Esophagus mucosa (tissue), 1 donor: ENCODE measurements around the gene TPO. TPM values are rescaled to one million over a fixed set of nuclear protein-coding genes. Genes with fewer than 3 reads are reported as not detected.
"Not testable (repeated sequence)": the region's sequence is repeated elsewhere in the genome, so short reads cannot be mapped to it uniquely, and the experiment has no call there.

Experiments
- ATAC-seq: fragments of 200-7000 bp; cut with Tn5 transposase; one replicate; pipeline ENCODE4 v1.9.1; 2020
- total RNA-seq: library from RNA; stranded (reverse); gene quantifications from one replicate; pipeline ENCODE4 v1.2.4, GENCODE V29; 2023
- donor health status: DM: yes; HTN: yes; CAD: no.

Gene TPO
- total RNA-seq, 1 donor from 2014 or later, result 1.2 TPM

DNA sequence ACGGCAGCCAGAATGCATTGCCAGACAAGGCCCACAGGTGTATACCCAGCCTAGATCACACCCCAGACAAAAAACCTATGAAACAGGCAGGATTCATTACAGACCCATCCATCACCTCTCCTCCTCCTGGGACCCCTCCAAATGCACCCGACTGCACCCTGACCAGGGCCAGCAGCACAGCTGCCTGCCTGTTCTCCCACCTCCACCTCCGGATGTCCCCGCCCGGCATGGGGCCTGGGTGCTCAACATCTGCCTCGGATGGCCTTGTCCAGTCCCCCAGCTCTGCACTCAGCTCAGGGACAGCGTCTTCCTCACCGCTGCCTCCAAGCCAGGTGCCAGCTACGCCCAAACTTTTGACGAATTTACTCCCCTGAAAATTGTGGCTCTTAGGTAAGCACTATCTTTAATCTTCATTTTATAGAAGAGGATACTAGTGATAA, 91.1 kb downstream of the TPO start:
- ATAC-seq, result no peak

- no peak for ATAC-seq
These were observed 91.8 kb downstream of the TPO start for GRCh38 chr2:1505031-1505441.

- peak; percentile 96 for ATAC-seq
These were observed 96.2 kb downstream of the TPO start for GRCh38 chr2:1509271-1510065.

DNA sequence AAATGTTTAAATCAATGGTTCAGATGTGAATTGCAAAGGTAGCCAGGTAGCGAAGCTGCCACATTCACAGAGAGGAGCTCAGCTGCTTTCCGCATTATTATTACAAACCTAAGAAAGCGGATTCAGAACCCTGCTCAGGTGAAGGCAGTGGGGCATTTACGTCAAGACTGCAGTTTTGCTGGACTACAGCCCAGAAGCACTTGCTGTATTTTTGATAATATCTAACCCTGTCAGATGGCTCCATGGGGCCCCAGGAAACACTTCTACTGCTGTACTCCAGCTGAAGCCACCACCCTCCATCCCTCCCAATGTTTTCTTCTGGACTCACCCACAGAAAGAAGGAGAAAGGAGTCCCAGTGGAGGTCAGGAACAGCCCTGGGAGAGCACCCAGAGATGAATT, 96.9 kb downstream of the TPO start:
- no peak for ATAC-seq

DNA sequence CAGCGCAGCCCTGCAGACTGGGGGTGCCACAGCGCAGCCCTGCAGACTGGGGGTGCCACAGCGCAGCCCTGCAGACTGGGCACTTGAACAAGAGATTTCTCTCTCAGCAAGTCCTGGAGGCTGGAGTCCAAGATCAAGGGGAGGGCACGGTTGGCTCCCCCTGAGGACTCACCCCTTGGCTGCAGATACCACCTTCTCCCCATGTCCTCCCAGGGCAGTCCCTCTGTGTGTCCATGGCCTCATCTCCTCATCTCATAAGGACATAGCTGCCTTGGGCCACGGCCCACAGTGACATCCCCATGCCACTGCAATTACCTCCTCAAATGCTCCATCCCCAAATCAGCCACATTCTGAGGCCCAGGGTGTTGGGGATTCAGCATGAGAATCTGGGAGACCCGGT, 98.2 kb downstream of the TPO start:
- ATAC-seq, result no peak

DNA sequence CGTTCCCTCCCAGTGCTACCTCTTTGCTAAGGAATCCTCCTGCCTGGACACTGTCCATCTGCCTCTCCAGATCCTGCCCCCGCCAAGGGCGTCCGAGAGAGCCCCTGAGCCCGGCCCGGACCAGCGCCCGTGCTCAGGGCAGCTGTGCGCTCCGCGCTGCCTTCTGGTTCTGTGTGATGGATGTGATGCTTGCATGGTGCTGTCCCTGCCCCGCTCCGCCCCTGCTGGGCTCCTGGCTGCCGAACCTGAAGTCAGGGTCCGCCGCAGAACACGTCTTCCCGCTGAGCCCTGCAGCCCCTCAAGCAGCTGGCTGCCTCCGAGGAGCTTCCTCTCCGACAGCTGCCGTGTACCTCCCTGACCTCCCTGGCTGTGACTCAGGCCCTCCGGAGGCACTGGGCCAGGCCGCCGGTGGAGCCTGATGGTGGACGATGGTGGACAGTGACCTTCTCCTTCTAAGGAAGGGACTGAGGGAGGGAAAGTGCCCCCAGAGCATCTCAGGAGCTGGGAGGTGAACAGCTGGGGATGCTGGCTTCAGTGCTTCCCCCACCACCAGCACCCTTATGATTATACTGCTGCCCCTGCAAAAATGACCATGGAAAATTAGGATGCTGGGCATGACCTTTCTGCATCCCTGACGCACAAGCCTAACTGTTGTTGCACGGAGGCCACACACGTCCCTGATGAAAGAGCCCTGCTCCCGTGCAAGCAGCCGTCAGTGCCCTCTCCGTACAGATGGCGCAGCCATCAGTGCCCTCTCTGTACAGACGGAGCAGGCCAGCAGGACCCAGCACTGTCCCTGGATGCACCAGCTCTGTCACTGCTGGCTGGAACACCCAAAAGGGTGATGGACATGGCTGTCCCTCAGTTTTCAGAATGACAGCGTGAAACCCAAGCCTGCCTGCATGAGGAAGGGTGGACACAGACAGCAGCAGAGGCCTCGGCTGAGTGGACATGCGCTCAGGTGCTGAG, 99.3 kb downstream of the TPO start:
- ATAC-seq, result no peak

DNA sequence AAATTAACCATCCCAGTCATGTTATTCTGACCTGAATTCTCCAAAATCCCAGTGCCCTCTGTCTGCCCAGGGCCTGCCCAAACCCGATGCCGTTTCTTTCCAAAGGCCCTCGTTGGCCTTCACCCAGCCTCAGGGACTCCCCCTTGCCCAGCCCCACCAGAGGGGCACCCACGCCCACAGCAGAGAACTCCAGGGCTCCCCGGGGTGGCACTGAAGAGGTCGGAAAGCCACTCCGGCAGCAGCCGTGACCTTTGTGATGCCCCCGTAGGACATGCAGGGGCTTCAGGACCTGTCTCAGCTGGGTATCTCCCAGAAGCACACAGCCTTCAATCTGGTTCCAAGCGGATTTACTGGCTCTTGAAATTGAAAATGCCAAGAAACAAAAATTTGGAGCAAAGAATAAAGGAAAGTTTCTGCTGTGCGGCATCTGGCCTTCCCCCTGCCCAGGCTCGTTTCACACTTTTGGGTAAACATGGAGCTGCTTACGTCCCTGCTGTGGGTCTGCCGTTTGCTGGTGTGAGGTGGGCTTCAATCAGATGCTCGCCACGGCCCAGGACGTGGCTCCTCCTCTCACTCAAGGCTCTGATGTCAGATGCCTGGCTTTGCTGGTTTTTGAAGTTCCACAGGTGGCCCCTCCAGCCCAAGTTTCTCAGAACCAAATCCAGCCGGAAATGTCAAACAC, 101.3 kb downstream of the TPO start:
- ATAC-seq, result no peak

- ATAC-seq, result no peak
These were observed 101.8 kb downstream of the TPO start for GRCh38 chr2:1515073-1515430.

GRCh38 chr2:1515986-1516797, 102.9 kb downstream of the TPO start:
- ATAC-seq, result no peak

DNA sequence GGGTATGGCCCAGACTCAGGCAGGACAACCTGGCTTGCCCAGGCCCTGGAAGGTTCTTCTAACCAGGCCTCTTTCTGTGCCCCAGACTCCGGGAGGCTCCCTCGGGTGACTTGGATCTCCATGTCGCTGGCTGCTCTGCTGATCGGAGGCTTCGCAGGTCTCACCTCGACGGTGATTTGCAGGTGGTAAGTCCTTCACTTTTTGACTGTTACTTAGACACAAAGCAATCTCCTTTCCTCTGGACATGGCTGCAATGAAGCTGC, 103.5 kb downstream of the TPO start:
- ATAC-seq, result no peak

DNA sequence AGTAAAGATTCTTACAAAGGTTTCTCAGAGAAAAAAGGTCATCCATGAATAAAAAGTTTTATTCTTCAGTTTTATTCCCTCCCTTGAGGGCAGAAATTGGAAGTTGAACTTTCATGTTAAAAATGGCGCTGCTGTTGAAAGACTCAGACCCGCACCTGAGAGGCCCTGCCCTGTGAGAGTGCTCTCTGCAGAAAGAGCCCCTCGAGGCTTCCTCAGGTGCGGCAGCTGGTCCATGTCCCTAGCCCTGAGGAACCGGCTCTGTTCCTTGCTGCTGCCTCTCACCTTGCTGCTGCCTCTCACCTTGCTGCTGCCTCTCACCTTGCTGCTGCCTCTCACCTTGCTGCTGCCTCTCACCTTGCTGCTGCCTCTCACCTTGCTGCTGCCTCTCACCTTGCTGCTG, 104.0 kb downstream of the TPO start:
- ATAC-seq, result not testable (repeated sequence)

DNA sequence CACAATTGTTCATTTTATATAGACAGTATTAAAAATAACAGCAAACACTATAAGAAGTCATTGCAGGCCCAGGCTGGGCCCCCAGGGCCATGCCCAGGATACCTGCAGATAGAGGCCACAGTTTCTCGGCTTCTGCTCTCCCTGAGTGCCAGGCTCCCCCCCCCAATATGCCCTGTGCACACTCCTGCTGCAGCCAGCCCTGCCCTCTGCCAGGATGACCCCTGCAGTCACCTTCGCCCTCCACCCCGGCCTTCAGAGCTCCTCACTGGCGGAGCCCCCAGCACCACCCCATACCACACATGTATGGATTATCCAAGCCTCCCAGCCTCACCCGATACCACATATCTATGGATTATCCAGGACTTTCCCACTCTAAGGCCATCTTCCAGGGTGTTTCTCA, 104.5 kb downstream of the TPO start:
- ATAC-seq, result no peak

DNA sequence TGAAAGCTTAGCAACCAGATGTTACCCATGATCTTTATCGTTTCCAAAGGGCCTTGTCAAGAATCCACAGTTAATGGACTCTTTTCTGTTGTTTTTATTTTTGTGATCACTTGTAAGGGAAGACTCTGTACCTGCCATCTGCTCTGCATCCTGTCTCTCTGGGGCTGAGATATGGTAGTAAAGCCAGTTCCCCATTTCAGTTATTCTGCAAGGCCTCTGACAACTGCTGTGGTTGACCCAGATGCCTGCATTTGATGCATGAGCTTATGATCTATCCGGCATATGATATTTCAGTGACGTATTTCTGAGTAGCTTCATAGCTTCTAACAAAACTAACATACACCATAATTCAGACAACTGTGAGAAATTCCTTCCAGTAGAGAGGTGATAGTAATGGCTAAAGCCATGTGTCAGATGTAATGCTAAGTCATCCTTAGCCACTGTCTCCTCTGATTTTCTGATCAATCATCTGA, 105.1 kb downstream of the TPO start:
- ATAC-seq, result peak; percentile 27

DNA sequence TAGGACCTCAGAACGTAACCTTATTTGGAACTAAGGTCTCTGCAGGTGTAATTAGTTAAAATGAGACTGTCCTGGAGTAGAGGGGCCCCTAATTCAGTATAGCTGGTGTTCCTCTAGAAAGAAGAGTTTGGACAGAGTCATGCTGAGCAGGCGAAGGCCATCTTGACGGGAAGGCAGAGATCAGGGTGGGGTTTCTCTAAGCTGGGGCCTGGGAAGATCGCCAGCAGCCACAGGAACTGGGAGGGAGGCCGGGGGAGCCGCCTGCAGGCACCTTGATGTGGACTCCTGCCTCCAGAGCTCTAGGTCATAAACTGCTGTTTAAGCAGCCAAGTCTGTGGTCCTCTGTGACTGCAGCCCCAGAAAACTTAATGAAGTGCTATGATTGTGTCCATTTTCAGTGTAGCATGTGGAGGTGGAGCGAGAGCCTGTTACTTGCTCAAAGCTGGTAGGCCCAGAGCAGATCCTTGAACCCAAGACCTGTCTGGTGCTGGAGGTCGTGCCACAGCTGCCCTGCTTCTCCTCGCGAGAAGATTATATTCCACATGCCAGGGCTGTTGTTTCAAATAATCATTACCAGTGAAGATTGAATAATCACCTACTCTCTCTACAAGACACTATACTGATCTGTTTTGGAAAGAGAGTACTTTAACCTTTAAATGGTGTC, 105.7 kb downstream of the TPO start:
- peak; percentile 38 for ATAC-seq

GRCh38 chr2:1521191-1521877, 108.1 kb downstream of the TPO start:
- no peak for ATAC-seq

DNA sequence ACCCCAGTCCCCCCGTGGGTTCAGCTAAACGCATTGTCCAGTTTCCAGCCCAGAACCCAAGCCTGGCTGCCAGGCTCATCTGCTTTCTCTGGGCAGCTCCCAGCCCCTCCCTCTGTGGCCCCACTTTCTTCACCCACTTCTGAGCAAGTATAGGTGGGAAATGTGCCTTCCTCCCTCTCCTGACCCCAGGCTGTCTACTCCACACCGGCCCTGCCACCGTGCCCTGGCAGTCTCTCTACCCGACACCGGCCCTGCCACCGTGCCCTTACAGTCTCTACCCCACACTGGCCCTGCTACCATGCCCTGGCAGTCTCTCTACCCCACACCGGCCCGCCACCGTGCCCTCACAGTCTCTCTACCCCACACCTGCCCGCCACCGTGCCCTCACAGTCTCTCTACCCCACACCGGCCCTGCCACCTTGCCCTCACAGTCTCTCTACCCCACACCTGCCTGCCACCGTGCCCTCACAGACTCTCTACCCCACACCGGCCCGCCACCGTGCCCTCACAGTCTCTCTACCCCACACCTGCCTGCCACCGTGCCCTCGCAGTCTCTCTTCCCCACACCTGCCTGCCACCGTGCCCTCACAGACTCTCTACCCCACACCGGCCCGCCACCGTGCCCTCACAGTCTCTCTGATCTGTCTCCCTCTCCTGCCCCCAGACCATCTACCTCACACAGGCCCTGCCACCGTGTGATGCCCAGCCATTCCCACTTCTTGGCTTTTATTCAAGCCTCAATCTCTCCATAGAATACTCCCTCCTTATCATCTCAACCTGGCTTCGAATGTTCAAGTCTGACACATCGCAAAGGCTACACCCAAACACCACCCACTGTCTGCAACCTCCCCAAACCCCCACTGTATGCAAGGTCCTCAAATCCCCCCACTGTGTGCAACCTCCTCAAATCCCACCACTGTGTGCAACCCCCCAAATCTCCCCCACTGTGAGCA, 108.9 kb downstream of the TPO start:
- ATAC-seq, result no peak

DNA sequence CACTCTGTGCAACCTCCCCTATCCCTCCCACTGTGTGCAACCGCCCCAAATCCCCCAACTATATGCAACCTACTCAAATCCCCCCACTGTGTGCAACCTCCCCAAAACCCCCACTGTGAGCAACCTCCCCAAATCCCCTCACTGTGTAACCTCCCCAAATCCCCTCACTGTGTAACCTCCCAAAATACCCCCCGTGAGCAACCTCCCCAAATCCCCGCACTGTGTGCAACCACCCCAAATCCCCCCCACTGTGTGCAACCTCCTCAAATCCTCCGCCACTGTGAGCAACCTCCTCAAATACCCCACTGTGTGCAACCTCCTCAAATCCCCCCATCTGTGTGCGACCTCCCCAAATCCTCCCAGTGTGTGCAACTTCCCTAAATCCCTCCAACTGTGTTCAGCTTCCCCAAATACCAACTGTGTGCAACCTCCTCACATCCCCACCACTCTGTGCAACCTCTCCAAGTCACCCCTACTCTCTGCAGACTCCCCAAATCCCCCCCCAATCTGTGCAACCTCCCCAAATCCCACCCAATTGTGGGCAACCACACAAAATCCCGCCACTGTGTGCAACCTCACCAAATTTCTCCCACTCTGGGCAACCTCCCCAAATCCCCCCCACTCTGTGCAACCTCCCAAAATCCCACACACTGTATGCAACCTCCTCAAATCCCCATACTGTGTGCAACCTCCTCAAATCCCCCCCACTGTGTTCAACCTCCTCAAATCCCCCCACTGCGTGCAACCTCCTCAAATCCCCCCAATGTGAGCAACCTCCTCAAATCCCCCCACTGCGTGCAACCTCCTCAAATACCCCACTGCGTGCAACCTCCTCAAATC, 114.1 kb downstream of the TPO start:
- ATAC-seq, result no peak

- no peak for ATAC-seq
These were observed 115.2 kb downstream of the TPO start for GRCh38 chr2:1528273-1529064.
